MCF 10A (cell line): ENCODE results near the gene NSF. TPM values are rescaled to one million over a fixed set of nuclear protein-coding genes. Genes with fewer than 3 reads are reported as not detected.
"Not testable (repeated sequence)": the region's sequence is repeated elsewhere in the genome, so short reads cannot be mapped to it uniquely, and the experiment has no call there.

Experiments used
- BruUV-seq: library from RNA; stranded (reverse); fragments of 400-500 nt; replicated peaks from 2 replicates; lab custom pipeline; 2021; lab: Mats Ljungman, UMichigan
- CTCF ChIA-PET: fragments of 300-600 bp; sonication (Branson Sonifier 250); formaldehyde crosslinking; extraction: SDS; loops from one replicate; lab custom pipeline; 2021; ENCODE audit warnings: antibody characterized with exemption, inconsistent platforms; lab: Yijun Ruan, JAX
- POLR2A ChIA-PET: fragments of 300-600, 350-650 bp; sonication (Branson Sonifier 250); formaldehyde crosslinking; extraction: SDS; loops from one replicate; lab custom pipeline; 2020; ENCODE audit warnings: antibody characterized with exemption, inconsistent platforms; lab: Yijun Ruan, JAX
- DNase-seq: peaks from one replicate; pipeline ENCODE4 v3.0.0-alpha.2; 2018; ENCODE audit not compliant: unreplicated experiment
- H3K27ac Mint-ChIP-seq: one replicate; pipeline ENCODE4 v1.8.0; 2022; ENCODE audit warnings: mild to moderate bottlenecking, low read depth, mixed read lengths; ENCODE audit not compliant: unreplicated experiment
- H3K27me3 Mint-ChIP-seq: one replicate; pipeline ENCODE4 v1.8.0; 2022; ENCODE audit warnings: mixed read lengths; ENCODE audit not compliant: insufficient read depth, unreplicated experiment
- H3K36me3 Mint-ChIP-seq: one replicate; pipeline ENCODE4 v1.8.0; 2022; ENCODE audit warnings: mild to moderate bottlenecking, moderate library complexity, mixed read lengths; ENCODE audit not compliant: insufficient read depth, unreplicated experiment
- H3K4me1 Mint-ChIP-seq: one replicate; pipeline ENCODE4 v1.8.0; 2022; ENCODE audit warnings: mixed read lengths; ENCODE audit not compliant: insufficient read depth, unreplicated experiment
- H3K4me3 Mint-ChIP-seq: one replicate; pipeline ENCODE4 v1.8.0; 2022; ENCODE audit warnings: mild to moderate bottlenecking, moderate library complexity, mixed read lengths; ENCODE audit not compliant: unreplicated experiment
- H3K9me3 Mint-ChIP-seq: one replicate; pipeline ENCODE4 v1.8.0; 2022; ENCODE audit warnings: mixed read lengths; ENCODE audit not compliant: unreplicated experiment
- intact Hi-C: fragments of 100-400 bp; cut with micrococcal nuclease; formaldehyde crosslinking; loops from 2 replicates; pipeline ENCODE4 v1.14.1; 2022
- total RNA-seq: library from RNA; stranded (reverse); gene quantifications from 2 replicates; pipeline ENCODE4 v1.2.3, GENCODE V29; 2022
- TF ChIP-seq, protein P1 (sequence below): fragments of 200-600 bp; IDR thresholded peaks from one replicate; pipeline ENCODE4 v1.8.0; 2022; ENCODE audit warnings: antibody characterized with exemption, mild to moderate bottlenecking; ENCODE audit not compliant: unreplicated experiment

Gene NSF
- total RNA-seq, 1 experiment from 2014 or later: 21.1 TPM

DNA sequence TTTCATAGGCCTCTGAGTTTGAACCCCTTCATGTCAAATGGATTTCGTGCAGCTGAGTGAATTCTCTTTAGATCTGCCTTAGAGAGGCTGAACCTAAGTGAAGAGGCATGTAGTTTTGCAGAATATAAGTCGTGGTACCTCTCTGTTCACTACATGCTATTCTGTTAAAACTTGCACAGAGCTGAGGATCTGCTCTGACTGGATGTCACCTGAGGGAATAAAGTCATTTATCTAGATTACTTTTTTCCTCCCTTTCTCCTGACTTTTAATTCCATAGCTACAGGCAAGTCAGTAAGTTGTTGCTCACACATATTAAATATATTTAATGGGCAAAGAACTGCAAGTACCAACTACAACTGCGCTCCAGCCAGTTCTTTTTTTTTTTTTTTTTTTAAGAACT is 163.3 kb downstream of the NSF start:
- H3K27me3 Mint-ChIP-seq: no peaks in the 10 kb centered on the region
- H3K27ac Mint-ChIP-seq: no peak overlapping the region
- TF ChIP-seq, protein P1, sequence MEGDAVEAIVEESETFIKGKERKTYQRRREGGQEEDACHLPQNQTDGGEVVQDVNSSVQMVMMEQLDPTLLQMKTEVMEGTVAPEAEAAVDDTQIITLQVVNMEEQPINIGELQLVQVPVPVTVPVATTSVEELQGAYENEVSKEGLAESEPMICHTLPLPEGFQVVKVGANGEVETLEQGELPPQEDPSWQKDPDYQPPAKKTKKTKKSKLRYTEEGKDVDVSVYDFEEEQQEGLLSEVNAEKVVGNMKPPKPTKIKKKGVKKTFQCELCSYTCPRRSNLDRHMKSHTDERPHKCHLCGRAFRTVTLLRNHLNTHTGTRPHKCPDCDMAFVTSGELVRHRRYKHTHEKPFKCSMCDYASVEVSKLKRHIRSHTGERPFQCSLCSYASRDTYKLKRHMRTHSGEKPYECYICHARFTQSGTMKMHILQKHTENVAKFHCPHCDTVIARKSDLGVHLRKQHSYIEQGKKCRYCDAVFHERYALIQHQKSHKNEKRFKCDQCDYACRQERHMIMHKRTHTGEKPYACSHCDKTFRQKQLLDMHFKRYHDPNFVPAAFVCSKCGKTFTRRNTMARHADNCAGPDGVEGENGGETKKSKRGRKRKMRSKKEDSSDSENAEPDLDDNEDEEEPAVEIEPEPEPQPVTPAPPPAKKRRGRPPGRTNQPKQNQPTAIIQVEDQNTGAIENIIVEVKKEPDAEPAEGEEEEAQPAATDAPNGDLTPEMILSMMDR: no peak
- ChIA-PET POLR2A (no interaction called here), CTCF (interaction anchor here (1.1 kb wide), 1 partner anchor 11 kb away, joined by 3 read pairs; no protein-coding TSS in a partner anchor)
- peaks cover 36% of the 10 kb centered on the region for H3K36me3 Mint-ChIP-seq
- intact Hi-C loops: no loop called here
- H3K9me3 Mint-ChIP-seq: no peaks in the 10 kb centered on the region
- no peaks in the 10 kb centered on the region for H3K4me1 Mint-ChIP-seq
- no peak for DNase-seq
- no peak overlapping the region for H3K4me3 Mint-ChIP-seq
- BruUV-seq: no TSS peak

DNA sequence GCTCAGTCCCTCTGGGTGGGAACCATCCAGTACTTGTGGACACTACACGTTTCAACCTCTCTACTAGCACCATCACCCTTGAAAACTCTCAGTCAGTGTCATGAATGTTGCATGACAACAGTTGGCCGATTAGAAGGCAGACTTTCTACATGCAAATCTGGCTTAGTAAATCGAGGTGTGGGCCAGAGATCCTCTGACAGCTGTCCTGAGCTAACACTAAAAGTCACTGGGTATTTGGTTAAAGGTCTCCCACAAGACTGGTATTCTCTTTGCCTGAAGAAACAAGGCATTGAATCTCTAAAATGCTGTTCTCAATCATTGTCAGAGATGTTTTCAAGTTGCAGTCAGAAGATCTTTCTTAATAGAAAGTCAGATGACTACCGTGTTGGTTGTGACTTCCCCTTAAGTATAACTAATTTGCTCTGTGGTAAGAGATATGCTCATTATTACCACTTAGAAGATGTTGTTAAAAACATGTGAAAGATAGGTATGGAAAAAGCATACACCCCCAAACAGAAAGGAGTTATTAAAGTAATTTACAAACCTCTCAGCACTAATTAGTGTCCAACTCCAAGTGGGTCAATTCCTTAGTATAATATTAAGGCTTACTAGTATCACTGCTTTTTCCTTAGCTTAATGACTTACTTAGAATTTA is 165.7 kb downstream of the NSF start:
- Mint-ChIP-seq H3K4me3 (no peak overlapping the region), H3K9me3 (no peaks in the 10 kb centered on the region), H3K27ac (no peak overlapping the region), H3K27me3 (no peaks in the 10 kb centered on the region), H3K4me1 (no peaks in the 10 kb centered on the region), H3K36me3 (peaks cover 28% of the 10 kb centered on the region)
- TF ChIP-seq, protein P1: no peak
- ChIA-PET POLR2A (no interaction called here), CTCF (no interaction called here)
- intact Hi-C loops: no loop called here
- no peak for DNase-seq
- TSS peak; percentile 29 for BruUV-seq

DNA sequence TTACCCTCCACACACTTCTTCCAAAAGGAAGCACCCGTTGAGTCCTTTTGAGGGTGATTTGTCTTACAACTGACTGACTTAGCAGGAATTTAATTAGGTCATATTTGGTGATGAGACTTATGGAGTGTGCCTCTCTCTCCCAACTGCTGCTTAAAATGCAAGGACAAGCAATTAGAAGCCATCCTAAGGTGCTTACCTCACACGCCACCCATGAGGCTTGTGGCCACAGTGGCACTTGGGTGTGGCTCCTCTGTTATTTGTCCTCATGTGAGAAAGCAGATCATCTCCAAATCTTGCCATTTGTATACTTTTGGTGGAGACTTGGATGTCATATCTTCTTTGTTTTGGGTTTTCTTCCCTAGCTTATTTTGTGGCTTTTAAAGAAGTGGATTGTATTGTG is 166.4 kb downstream of the NSF start:
- no peaks in the 10 kb centered on the region for H3K9me3 Mint-ChIP-seq
- no peaks in the 10 kb centered on the region for H3K4me1 Mint-ChIP-seq
- no TSS peak for BruUV-seq
- H3K36me3 Mint-ChIP-seq: peaks cover 23% of the 10 kb centered on the region
- no peak for DNase-seq
- ChIA-PET CTCF (no interaction called here), POLR2A (interaction anchor here (0.6 kb wide), 1 partner anchor 622 kb away, joined by 7 read pairs; no protein-coding TSS in a partner anchor)
- no peak overlapping the region for H3K4me3 Mint-ChIP-seq
- TF ChIP-seq, protein P1: no peak
- intact Hi-C loops: no loop called here
- H3K27me3 Mint-ChIP-seq: no peaks in the 10 kb centered on the region
- no peak overlapping the region for H3K27ac Mint-ChIP-seq

DNA sequence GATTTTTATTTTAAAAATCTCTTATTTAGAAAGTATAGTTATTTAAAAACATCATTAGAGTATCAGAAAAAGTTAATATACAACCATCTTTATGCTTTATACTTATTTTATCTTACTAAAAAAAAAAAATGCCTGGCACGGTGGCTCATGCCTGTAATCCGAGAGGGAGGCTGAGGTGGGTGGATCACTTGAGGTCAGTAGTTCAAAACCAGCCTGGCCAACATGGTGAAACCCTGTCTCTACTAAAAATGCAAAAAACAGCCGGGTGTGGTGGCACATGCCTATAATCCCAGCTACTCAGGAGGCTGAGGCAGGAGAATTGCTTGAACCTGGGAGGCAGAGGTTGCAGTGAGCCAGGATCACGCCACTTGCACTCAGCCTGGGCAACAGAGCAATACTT is 167.1 kb downstream of the NSF start:
- not testable (repeated sequence) for BruUV-seq

More for the DNA sequence above, 167.1 kb downstream of the NSF start:
- H3K9me3 Mint-ChIP-seq, H3K27ac Mint-ChIP-seq, H3K4me1 Mint-ChIP-seq, DNase-seq, H3K4me3 Mint-ChIP-seq, H3K27me3 Mint-ChIP-seq, intact Hi-C loops: not testable (repeated sequence)
- H3K36me3 Mint-ChIP-seq: peaks cover 20% of the 10 kb centered on the region
- ChIA-PET POLR2A (interaction anchor here (0.6 to 1.1 kb wide), 2 partner anchors 27 to 622 kb away, joined by 3 to 7 read pairs; no protein-coding TSS in a partner anchor), CTCF (interaction anchor here (0.5 to 0.6 kb wide), 2 partner anchors 9 to 53 kb away, joined by 3 read pairs; no protein-coding TSS in a partner anchor)
